K562 (cell line): ENCODE results near the gene NMB. TPM values are rescaled to one million over a fixed set of nuclear protein-coding genes. Genes with fewer than 3 reads are reported as not detected.

Experiments used
- CLOCK ChIP-seq: fragments of 250-450 bp; sonication (Bioruptor Pico); IDR thresholded peaks from 2 replicates; pipeline ENCODE4 v1.4.0; 2020; ENCODE audit warnings: mild to moderate bottlenecking, moderate library complexity, borderline replicate concordance
- DNMT1 ChIP-seq: fragments of 450-650 bp; IDR thresholded peaks from 2 replicates; pipeline ENCODE4 v1.6.1; 2016; ENCODE audit warnings: antibody characterized with exemption, mild to moderate bottlenecking
- FOSL1 ChIP-seq: fragments of 200-800 bp; sonication (Bioruptor generic); conservative IDR thresholded peaks from 2 replicates; pipeline ENCODE4 v1.6.1; 2016; ENCODE audit warnings: missing genetic modification characterization, missing compliant biosample characterization
- HMG20B ChIP-seq: fragments of 250-450 bp; sonication (Bioruptor Pico); IDR thresholded peaks from 2 replicates; pipeline ENCODE4 v1.5.0; 2021; ENCODE audit warnings: mild to moderate bottlenecking
- HNRNPH1 ChIP-seq: fragments of 200-400 bp; formaldehyde crosslinking; optimal IDR thresholded peaks from 2 replicates; pipeline ENCODE3; 2017; ENCODE audit warnings: low read depth, mild to moderate bottlenecking, low read length, moderate library complexity
- MAFK ChIP-seq: IDR thresholded peaks from 2 replicates; pipeline ENCODE4 v1.6.1; 2011; ENCODE audit warnings: low read length, improper control_type of control experiment
- NFRKB ChIP-seq: fragments of 450-650 bp; IDR thresholded peaks from 2 replicates; pipeline ENCODE4 v1.6.1; 2016; ENCODE audit warnings: low read depth
- RBM17 ChIP-seq: fragments of 200-400 bp; formaldehyde crosslinking; IDR thresholded peaks from 2 replicates; pipeline ENCODE4 v1.6.1; 2017; ENCODE audit warnings: low read depth, mild to moderate bottlenecking, low read length, borderline replicate concordance
- SMAD4 ChIP-seq: fragments of 250-450 bp; sonication (Bioruptor Pico); conservative IDR thresholded peaks from 2 replicates; pipeline ENCODE4 v1.8.0; 2021; ENCODE audit warnings: inconsistent platforms, mild to moderate bottlenecking, moderate library complexity
- TRIM28 ChIP-seq: fragments of 450-650 bp; IDR thresholded peaks from 2 replicates; pipeline ENCODE4 v1.6.1; 2017
- ZNF512 ChIP-seq: IDR thresholded peaks from 2 replicates; pipeline ENCODE4 v1.6.1; 2016; ENCODE audit warnings: missing genetic modification characterization, missing compliant biosample characterization
- polyA plus RNA-seq, 8 experiments: library from polyadenylated mRNA; depleted of rRNA in 4 of 8; stranded (reverse) in 5 of 8; unstranded in 3 of 8; fragments of >200 nt; fragmentation: Nextera tagmentation in 2 of 8; fragmentation: Illumina TruSeq in 1 of 8; extraction: Ambion mirVana in 2 of 8; extraction: Trizol in 1 of 8; gene quantifications; 2 replicates each; pipeline versions ENCODE4 v1.2.1 to v1.2.3, GENCODE V29; 2011 to 2014; ENCODE audit warnings: inconsistent platforms in 1 of 8, missing spikeins in 1 of 8
- total RNA-seq, 7 experiments: library from RNA; depleted of rRNA in 6 of 7; stranded (reverse); fragments of >200 nt in 6 of 7; fragmentation: Illumina TruSeq in 2 of 7; extraction: Trizol in 2 of 7; gene quantifications; 2 replicates each; pipeline versions ENCODE4 v1.2.1 to v1.2.3, GENCODE V29; 2011 to 2021; ENCODE audit warnings: low replicate concordance in 1 of 7
- TF ChIP-seq, protein P1 (sequence below), 2 experiments: fragments of 450-650 bp; IDR thresholded peaks; 2 replicates each; pipeline ENCODE4 v1.6.1; 2016; ENCODE audit warnings: mild to moderate bottlenecking in 2 of 2, borderline replicate concordance in 1 of 2, low read depth in 1 of 2, moderate library complexity in 1 of 2
- TF ChIP-seq, protein P2 (sequence below): fragments of 150-350 bp; conservative IDR thresholded peaks from 2 replicates; pipeline ENCODE4 v1.6.1; 2014; ENCODE audit warnings: low read length

The NMB gene
- total and polyA plus RNA-seq, 9 of the 15 experiments (the other 6 are each of a cell fraction or from before 2014, with no cell fraction given), result 0.06 to 0.16 (median 0.09) TPM; not detected in 5

GRCh38 chr15:84631706-84632272 lies 26.2 kb downstream of the NMB start (continued):
- TF ChIP-seq, protein P1, sequence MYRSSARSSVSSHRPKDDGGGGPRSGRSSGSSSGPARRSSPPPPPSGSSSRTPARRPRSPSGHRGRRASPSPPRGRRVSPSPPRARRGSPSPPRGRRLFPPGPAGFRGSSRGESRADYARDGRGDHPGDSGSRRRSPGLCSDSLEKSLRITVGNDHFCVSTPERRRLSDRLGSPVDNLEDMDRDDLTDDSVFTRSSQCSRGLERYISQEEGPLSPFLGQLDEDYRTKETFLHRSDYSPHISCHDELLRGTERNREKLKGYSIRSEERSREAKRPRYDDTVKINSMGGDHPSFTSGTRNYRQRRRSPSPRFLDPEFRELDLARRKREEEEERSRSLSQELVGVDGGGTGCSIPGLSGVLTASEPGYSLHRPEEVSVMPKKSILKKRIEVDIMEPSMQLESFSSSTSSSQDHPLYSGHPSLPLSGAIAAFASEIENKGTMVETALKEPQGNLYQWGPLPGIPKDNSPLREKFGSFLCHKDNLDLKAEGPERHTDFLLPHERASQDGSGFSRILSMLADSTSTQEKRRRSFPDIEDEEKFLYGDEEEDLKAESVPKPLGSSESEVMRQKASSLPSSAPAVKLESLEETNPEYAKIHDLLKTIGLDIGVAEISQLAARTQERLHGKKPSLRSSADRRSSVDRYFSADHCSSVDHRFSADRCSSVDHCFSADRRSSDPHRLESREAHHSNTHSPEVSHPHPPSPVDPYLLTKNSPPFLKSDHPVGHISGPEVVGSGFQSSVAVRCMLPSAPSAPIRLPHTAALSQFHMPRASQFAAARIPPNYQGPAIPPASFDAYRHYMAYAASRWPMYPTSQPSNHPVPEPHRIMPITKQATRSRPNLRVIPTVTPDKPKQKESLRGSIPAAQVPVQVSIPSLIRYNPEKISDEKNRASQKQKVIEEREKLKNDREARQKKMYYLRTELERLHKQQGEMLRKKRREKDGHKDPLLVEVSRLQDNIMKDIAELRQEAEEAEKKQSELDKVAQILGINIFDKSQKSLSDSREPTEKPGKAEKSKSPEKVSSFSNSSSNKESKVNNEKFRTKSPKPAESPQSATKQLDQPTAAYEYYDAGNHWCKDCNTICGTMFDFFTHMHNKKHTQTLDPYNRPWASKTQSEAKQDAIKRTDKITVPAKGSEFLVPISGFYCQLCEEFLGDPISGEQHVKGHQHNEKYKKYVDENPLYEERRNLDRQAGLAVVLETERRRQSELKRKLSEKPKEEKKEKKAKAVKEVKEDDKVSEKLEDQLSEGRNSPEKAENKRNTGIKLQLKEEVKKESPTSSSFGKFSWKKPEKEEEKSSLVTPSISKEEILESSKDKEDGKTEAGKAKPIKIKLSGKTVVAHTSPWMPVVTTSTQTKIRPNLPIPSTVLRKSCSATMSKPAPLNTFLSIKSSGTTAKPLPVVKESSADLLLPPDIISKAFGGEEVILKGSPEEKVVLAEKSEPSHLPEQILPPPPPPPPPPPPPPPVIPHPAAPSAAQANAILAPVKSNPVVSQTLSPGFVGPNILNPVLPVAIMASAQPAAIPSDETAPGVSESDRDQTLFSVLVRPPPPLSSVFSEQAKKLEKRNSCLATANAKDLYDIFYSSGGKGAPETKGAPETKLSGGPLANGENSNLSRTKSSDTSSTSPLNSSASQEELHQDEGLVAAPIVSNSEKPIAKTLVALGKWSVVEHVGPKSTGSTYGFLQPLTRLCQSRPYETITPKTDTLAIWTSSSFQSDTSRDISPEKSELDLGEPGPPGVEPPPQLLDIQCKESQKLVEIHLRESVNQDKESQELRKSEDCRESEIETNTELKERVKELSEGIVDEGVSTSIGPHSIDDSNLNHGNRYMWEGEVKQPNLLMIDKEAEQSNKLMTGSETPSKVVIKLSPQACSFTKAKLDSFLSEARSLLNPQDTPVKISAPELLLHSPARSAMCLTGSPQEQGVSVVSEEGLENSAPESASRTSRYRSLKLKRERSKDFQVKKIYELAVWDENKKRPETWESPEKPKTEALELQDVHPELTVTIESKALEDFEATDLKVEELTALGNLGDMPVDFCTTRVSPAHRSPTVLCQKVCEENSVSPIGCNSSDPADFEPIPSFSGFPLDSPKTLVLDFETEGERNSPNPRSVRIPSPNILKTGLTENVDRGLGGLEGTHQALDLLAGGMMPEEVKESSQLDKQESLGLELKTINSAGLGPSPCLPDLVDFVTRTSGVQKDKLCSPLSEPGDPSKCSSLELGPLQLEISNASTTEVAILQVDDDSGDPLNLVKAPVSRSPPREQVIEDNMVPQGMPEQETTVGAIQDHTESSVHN (IDR thresholded peaks at IDR 0.05; ENCODE audit: borderline replicate concordance in 1 of 2, low read depth in 1 of 2), result no peak
- TF ChIP-seq NFRKB, result no peak; the same call in 1 of the 2 replicates
- TF ChIP-seq MAFK, result no peak
- TF ChIP-seq TRIM28, result no peak
- no peak for TF ChIP-seq CLOCK
- no peak for TF ChIP-seq FOSL1 (tag)
- TF ChIP-seq HNRNPH1, result no peak
- no peak for TF ChIP-seq HMG20B
- no peak for TF ChIP-seq ZNF512 (tag)
- no peak for TF ChIP-seq SMAD4 (CRISPR knock-in tag)
- TF ChIP-seq DNMT1, result no peak
- TF ChIP-seq, protein P2, sequence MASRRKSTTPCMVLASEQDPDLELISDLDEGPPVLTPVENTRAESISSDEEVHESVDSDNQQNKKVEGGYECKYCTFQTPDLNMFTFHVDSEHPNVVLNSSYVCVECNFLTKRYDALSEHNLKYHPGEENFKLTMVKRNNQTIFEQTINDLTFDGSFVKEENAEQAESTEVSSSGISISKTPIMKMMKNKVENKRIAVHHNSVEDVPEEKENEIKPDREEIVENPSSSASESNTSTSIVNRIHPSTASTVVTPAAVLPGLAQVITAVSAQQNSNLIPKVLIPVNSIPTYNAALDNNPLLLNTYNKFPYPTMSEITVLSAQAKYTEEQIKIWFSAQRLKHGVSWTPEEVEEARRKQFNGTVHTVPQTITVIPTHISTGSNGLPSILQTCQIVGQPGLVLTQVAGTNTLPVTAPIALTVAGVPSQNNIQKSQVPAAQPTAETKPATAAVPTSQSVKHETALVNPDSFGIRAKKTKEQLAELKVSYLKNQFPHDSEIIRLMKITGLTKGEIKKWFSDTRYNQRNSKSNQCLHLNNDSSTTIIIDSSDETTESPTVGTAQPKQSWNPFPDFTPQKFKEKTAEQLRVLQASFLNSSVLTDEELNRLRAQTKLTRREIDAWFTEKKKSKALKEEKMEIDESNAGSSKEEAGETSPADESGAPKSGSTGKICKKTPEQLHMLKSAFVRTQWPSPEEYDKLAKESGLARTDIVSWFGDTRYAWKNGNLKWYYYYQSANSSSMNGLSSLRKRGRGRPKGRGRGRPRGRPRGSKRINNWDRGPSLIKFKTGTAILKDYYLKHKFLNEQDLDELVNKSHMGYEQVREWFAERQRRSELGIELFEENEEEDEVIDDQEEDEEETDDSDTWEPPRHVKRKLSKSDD, result no peak
- TF ChIP-seq RBM17, result no peak
